ENCODE measurements around the gene PLEKHA8. TPM values are rescaled to one million over a fixed set of nuclear protein-coding genes. Genes with fewer than 3 reads are reported as not detected.

The PLEKHA8 gene
- total and polyA plus RNA-seq, 10 of the 15 experiments (the other 5 are each of a cell fraction or from before 2014, with no cell fraction given), result 1.1 to 13.2 (median 5.7) TPM

GRCh38 chr7:29987811-29988317 lies 40.3 kb upstream of the PLEKHA8 start (continued):
- TF ChIP-seq IRF3 (IDR thresholded peaks at IDR 0.05), result no peak
- no peak for TF ChIP-seq POLR2AphosphoS5 (IDR thresholded peaks at IDR 0.05; ENCODE audit: low read length)
- no peak for TF ChIP-seq CHD2 (IDR thresholded peaks at IDR 0.05; ENCODE audit: borderline replicate concordance, low read depth, low read length)
- peak in 1 of 2 experiments; percentile 92; a peak in 2 of 4 replicates for TF ChIP-seq ETV6 (conservative IDR thresholded peaks at IDR 0.05 in 1 of 2, IDR thresholded peaks at IDR 0.05 in 1 of 2; ENCODE audit: borderline replicate concordance in 1 of 2, low read depth in 1 of 2)
- no peak for TF ChIP-seq CBFB (IDR thresholded peaks at IDR 0.05; ENCODE audit: low read depth)
- no peak for TF ChIP-seq SUPT20H (IDR thresholded peaks at IDR 0.05; ENCODE audit: borderline replicate concordance, control insufficient read depth, low read depth, low read length)
- TF ChIP-seq PRDM15 (CRISPR knock-in tag; IDR thresholded peaks at IDR 0.05), result no peak
- no peak for TF ChIP-seq CBX3 (IDR thresholded peaks at IDR 0.05; ENCODE audit: borderline replicate concordance, low read depth)
- TF ChIP-seq ZNF207 (IDR thresholded peaks at IDR 0.05; ENCODE audit: borderline replicate concordance), result no peak
- no peak for TF ChIP-seq ZNF622 (IDR thresholded peaks at IDR 0.05)
- TF ChIP-seq ZNF592 (IDR thresholded peaks at IDR 0.05), result no peak
- 0 out of 2 replicates have a peak, but pooled peaks have one; percentile 33 for TF ChIP-seq ZBED1 (IDR thresholded peaks at IDR 0.05; ENCODE audit: borderline replicate concordance)
- TF ChIP-seq SREBF2 (IDR thresholded peaks at IDR 0.05; ENCODE audit: low read length), result no peak
- TF ChIP-seq EED (IDR thresholded peaks at IDR 0.05; ENCODE audit: low read depth), result peak; percentile 53
- no peak for TF ChIP-seq CEBPB (IDR thresholded peaks at IDR 0.05; ENCODE audit: borderline replicate concordance in 1 of 2, low read depth in 2 of 2, low read length in 2 of 2)
- no peak for TF ChIP-seq ZNF24 (IDR thresholded peaks at IDR 0.05)
